Bronchial epithelial cell (primary cell): Measurements from ENCODE around the gene ESPL1. TPM values are rescaled to one million over a fixed set of nuclear protein-coding genes. Genes with fewer than 3 reads are reported as not detected.

Experiments used
- DNase-seq: peaks from one replicate; pipeline ENCODE4 v3.0.0-alpha.2; 2010; ENCODE audit warnings: low read depth
- FAIRE-seq: peaks from 2 replicates; lab custom pipeline; 2011; peaks lifted over from hg19 to GRCh38; lab: Jason Lieb, UNC
- H3K27me3 ChIP-seq: 2 replicates; pipeline ENCODE4 v1.5.1; 2011; ENCODE audit warnings: low read length; ENCODE audit not compliant: control insufficient read depth, insufficient read depth
- H3K36me3 ChIP-seq: 2 replicates; pipeline ENCODE4 v1.5.1; 2011; ENCODE audit warnings: low read length; ENCODE audit not compliant: control insufficient read depth, insufficient read depth
- H3K4me3 ChIP-seq: 2 replicates; pipeline ENCODE4 v1.5.1; 2011; ENCODE audit warnings: mild to moderate bottlenecking, low read depth, low read length, control low read depth
- CTCF ChIP-seq: IDR thresholded peaks from 2 replicates; pipeline ENCODE4 v1.5.1; 2011; ENCODE audit warnings: mild to moderate bottlenecking, moderate library complexity, low read length, control low read depth, inconsistent platforms; ENCODE audit not compliant: insufficient read depth, severe bottlenecking
- total RNA-seq: library from RNA; depleted of rRNA; stranded (reverse); fragments of >200 nt; gene quantifications from 2 replicates; pipeline ENCODE4 v1.2.1, GENCODE V29; 2014

Gene ESPL1
- total RNA-seq, 1 donor from 2014 or later, result 0.26 TPM

GRCh38 chr12:53333845-53334244, 65.7 kb downstream of the ESPL1 start:
- Histone ChIP-seq H3K36me3 (no peaks in the 10 kb centered on the region), H3K27me3 (peaks cover 13% of the 10 kb centered on the region), H3K4me3 (no peak overlapping the region)
- no peak for FAIRE-seq
- DNase-seq, result no peak
- TF ChIP-seq CTCF, result no peak

- FAIRE-seq, result no peak
- DNase-seq, result no peak
- no peak for TF ChIP-seq CTCF
- peaks cover 14% of the 10 kb centered on the region for H3K27me3 ChIP-seq
- no peak overlapping the region for H3K4me3 ChIP-seq
- no peaks in the 10 kb centered on the region for H3K36me3 ChIP-seq
Observed at GRCh38 chr12:53334822-53335221, 66.7 kb downstream of the ESPL1 start.

- peaks cover 14% of the 10 kb centered on the region for H3K27me3 ChIP-seq
- no peak within 1 kb of the TSS for H3K4me3 ChIP-seq
- FAIRE-seq (no peak), DNase-seq (no peak)
- H3K36me3 ChIP-seq, result no peaks in the 10 kb centered on the region
- no peak for TF ChIP-seq CTCF
Observed at GRCh38 chr12:53336181-53336681, 68.1 kb downstream of the ESPL1 start, which contains the start of gene SP7. Gene SP7 (minus strand): TSS chr12:53336354. CDS start chr12:53335646, 708 bp downstream.

GRCh38 chr12:53338017-53338416, 69.9 kb downstream of the ESPL1 start:
- TF ChIP-seq CTCF, result no peak
- Histone ChIP-seq H3K36me3 (no peaks in the 10 kb centered on the region), H3K4me3 (no peak overlapping the region), H3K27me3 (peaks cover 14% of the 10 kb centered on the region)
- DNase-seq, result no peak
- no peak for FAIRE-seq

- Histone ChIP-seq H3K27me3 (peaks cover 14% of the 10 kb centered on the region), H3K36me3 (no peaks in the 10 kb centered on the region), H3K4me3 (no peak overlapping the region)
- no peak for FAIRE-seq
- no peak for DNase-seq
- no peak for TF ChIP-seq CTCF
Observed at GRCh38 chr12:53338916-53339315, 70.8 kb downstream of the ESPL1 start.

- Histone ChIP-seq H3K4me3 (no peak overlapping the region), H3K27me3 (peaks cover 14% of the 10 kb centered on the region), H3K36me3 (no peaks in the 10 kb centered on the region)
- no peak for TF ChIP-seq CTCF
- DNase-seq (no peak), FAIRE-seq (no peak)
Observed at GRCh38 chr12:53340398-53340797, 72.3 kb downstream of the ESPL1 start.
